ENCODE measurements around the gene ZNF286A.

Gene ZNF286A

DNA sequence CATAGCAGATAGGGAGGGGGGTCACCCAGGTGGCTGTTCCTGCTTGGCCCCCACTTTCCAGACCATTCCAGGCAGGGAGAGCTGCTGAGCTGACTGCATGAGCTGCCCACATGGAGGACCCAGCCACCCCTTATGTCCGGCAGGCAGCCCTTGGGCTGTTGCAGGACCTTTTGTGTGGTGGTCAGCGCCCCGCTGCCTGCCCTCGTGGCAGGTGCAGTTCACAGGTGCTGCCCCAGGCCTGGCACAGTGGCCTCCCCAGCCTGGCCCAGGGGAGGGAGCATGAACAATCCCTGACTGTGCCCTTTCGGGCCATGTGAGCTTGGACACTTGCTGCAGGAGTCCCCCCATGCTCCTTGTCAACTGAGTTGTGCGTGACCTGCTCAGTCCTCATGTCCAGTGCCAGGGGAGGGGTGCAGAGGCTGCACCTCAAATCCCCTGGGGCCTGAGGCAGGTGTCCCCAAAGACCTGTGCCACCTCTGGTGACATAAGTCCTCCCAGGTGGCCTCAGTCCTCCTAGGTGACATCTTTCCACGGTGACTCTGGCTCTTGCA lies 41.1 kb downstream of the ZNF286A start:
- Histone ChIP-seq H3K36me3 (no peaks in the 10 kb centered on the region), H3K27me3 (ENCODE audit: insufficient read depth, low read depth, severe bottlenecking) (no peaks in the 10 kb centered on the region), H3K27ac (no peak overlapping the region), H3K9me3 (ENCODE audit: severe bottlenecking) (no peaks in the 10 kb centered on the region), H3K4me3 (ENCODE audit: low read depth, low read length) (no peak overlapping the region)
- DNase-seq = no peak
- TF ChIP-seq, protein P1, sequence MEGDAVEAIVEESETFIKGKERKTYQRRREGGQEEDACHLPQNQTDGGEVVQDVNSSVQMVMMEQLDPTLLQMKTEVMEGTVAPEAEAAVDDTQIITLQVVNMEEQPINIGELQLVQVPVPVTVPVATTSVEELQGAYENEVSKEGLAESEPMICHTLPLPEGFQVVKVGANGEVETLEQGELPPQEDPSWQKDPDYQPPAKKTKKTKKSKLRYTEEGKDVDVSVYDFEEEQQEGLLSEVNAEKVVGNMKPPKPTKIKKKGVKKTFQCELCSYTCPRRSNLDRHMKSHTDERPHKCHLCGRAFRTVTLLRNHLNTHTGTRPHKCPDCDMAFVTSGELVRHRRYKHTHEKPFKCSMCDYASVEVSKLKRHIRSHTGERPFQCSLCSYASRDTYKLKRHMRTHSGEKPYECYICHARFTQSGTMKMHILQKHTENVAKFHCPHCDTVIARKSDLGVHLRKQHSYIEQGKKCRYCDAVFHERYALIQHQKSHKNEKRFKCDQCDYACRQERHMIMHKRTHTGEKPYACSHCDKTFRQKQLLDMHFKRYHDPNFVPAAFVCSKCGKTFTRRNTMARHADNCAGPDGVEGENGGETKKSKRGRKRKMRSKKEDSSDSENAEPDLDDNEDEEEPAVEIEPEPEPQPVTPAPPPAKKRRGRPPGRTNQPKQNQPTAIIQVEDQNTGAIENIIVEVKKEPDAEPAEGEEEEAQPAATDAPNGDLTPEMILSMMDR (IDR thresholded peaks at IDR 0.05; ENCODE audit: low read depth, low read length) = no peak

DNA sequence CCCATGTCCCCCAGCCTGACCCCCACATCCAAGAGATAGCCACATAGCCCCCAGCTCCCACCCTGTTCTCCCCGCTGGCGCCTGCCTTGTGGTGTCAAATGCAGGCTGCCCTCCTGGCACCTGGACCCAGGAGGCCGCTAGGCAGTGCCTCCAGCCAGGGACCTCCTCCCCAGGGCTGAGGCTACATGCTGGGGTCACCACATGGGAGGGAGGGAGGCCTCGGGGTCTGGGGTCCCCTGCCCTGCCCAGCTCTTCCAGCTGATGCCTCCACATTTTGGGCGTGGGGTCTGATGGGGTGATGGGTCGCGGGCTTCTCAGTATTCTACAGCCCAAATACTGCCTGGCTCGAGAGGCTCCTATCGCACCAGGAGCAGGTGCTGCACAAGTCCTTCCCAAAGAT lies 42.1 kb downstream of the ZNF286A start:
- H3K36me3 ChIP-seq = no peaks in the 10 kb centered on the region
- DNase-seq = no peak
- no peaks in the 10 kb centered on the region for H3K27me3 ChIP-seq (ENCODE audit: insufficient read depth, low read depth, severe bottlenecking)
- H3K4me3 ChIP-seq (ENCODE audit: low read depth, low read length) = no peak overlapping the region
- TF ChIP-seq, protein P1 (IDR thresholded peaks at IDR 0.05; ENCODE audit: low read depth, low read length) = no peak
- H3K9me3 ChIP-seq (ENCODE audit: severe bottlenecking) = no peaks in the 10 kb centered on the region
- H3K27ac ChIP-seq = no peak overlapping the region

DNA sequence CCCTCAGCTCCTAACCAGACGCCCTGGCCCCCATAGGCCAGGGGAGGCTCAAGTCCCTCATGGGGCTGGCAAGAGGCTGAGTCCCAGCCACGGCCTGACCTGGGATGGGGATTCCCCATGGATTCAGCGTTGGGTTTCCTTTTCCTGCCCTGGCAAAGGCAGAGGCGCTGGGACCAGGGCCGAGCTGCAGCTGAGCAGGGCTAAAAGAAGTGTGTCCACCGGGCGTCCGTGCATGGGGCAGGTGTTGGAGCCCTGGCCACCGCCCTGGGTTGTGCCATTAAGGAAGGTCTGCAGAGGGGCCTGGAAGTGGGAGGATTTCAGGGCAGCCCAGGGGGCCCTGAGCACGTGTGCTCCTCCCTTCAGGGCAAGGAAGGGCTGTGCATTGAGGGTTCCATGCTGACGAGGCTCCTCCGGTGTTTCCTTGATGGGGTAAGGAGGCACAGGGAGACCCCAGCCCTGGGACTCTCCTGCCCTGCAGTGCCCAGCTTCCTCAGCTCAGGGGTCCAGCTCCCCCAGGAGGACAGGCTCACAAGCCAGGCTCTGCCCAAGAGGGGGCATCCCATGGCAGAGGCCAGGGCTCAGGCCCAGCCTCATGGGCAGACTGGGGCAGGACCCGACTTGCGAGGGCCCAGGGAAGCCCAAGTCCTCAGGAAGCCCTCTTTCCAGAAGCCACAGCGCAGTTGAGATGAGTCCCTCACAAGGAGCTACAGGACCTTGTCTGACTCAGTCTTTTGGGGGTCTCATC lies 42.7 kb downstream of the ZNF286A start:
- Histone ChIP-seq H3K27me3 (ENCODE audit: insufficient read depth, low read depth, severe bottlenecking) (no peaks in the 10 kb centered on the region), H3K36me3 (no peaks in the 10 kb centered on the region), H3K9me3 (ENCODE audit: severe bottlenecking) (no peaks in the 10 kb centered on the region), H3K27ac (no peak overlapping the region), H3K4me3 (ENCODE audit: low read depth, low read length) (no peak overlapping the region)
- DNase-seq = no peak
- TF ChIP-seq, protein P1 (IDR thresholded peaks at IDR 0.05; ENCODE audit: low read depth, low read length) = no peak

GRCh38 chr17:15742921-15743320 lies 43.4 kb downstream of the ZNF286A start:
- Histone ChIP-seq H3K27me3 (ENCODE audit: insufficient read depth, low read depth, severe bottlenecking) (no peaks in the 10 kb centered on the region), H3K4me3 (ENCODE audit: low read depth, low read length) (no peak overlapping the region), H3K36me3 (no peaks in the 10 kb centered on the region), H3K27ac (no peak overlapping the region), H3K9me3 (ENCODE audit: severe bottlenecking) (no peaks in the 10 kb centered on the region)
- TF ChIP-seq, protein P1 (IDR thresholded peaks at IDR 0.05; ENCODE audit: low read depth, low read length) = no peak
- no peak for DNase-seq

DNA sequence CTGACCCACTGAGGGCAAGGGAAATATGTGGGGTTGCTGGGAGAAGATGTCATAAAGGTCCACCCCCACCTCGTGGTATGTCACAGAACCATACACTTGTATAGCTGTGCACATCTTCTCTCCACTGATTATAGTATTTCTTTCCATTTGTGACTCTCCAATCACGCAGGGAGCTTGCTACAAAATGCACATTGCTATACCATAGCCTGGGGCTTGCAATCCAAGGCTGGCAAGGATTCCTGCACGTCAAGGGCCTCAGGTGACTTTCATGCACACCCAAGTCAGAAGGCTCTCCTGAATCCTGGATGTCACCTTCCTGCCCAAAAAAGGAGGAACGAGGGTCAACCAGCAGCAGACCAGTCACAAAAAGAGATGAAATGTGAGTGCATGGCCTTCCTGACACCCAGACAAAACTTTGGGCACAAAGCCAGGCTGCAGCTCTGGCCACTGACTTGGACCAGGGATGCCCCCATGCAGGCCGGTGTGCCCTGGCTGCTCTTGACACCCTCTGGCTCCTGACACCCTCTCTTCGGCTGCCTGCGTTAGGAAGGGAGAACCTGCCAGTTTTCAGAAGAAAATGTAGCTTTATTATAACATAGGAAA lies 44.6 kb downstream of the ZNF286A start:
- no peaks in the 10 kb centered on the region for H3K9me3 ChIP-seq (ENCODE audit: severe bottlenecking)
- no peak overlapping the region for H3K4me3 ChIP-seq (ENCODE audit: low read depth, low read length)
- TF ChIP-seq, protein P1 (IDR thresholded peaks at IDR 0.05; ENCODE audit: low read depth, low read length) = no peak
- no peak for DNase-seq
- no peaks in the 10 kb centered on the region for H3K36me3 ChIP-seq
- no peak overlapping the region for H3K27ac ChIP-seq
- no peaks in the 10 kb centered on the region for H3K27me3 ChIP-seq (ENCODE audit: insufficient read depth, low read depth, severe bottlenecking)
